Germinal center (tissue), 1 donor: ENCODE results near the gene ZNF221.

Experiments
- DNase-seq: peaks from one replicate; pipeline ENCODE4 v3.0.0; 2012; ENCODE audit warnings: mixed read lengths, low spot score

Gene ZNF221

GRCh38 chr19:43957891-43958290 lies 6.9 kb downstream of the ZNF221 start:
- no peak for DNase-seq

- no peak for DNase-seq
Measured at GRCh38 chr19:43960411-43960810, 9.4 kb downstream of the ZNF221 start.

- no peak for DNase-seq
Measured at GRCh38 chr19:43966079-43966694, 15.2 kb downstream of the ZNF221 start.

GRCh38 chr19:43976732-43977131 lies 25.7 kb downstream of the ZNF221 start:
- DNase-seq: no peak

GRCh38 chr19:43983544-43983911 lies 32.5 kb downstream of the ZNF221 start:
- no peak for DNase-seq

- peak; percentile 61 for DNase-seq
Measured at GRCh38 chr19:43983912-43984686, 33.1 kb downstream of the ZNF221 start, which contains the start of gene ZNF155. ZNF155 (plus strand) TSS chr19:43984188; CDS start chr19:43988544, 4,356 bp downstream.

- DNase-seq: no peak
Measured at GRCh38 chr19:43984687-43985000, 33.6 kb downstream of the ZNF221 start.

GRCh38 chr19:43997631-43998290 lies 46.7 kb downstream of the ZNF221 start:
- no peak for DNase-seq

- peak; percentile 2 for DNase-seq
Measured at GRCh38 chr19:44002212-44002565, 51.2 kb downstream of the ZNF221 start.

- peak; percentile 85 for DNase-seq
Measured at GRCh38 chr19:44002566-44003460, 51.8 kb downstream of the ZNF221 start, which contains the start of gene ZNF230. ZNF230 (plus strand) TSS chr19:44002957; CDS start chr19:44007079, 4,122 bp downstream.

GRCh38 chr19:44003461-44004009 lies 52.5 kb downstream of the ZNF221 start:
- peak; percentile 22 for DNase-seq

GRCh38 chr19:44005973-44006372 lies 54.9 kb downstream of the ZNF221 start:
- DNase-seq: no peak

GRCh38 chr19:44007473-44007872 lies 56.4 kb downstream of the ZNF221 start:
- DNase-seq: no peak

- DNase-seq: no peak
Measured at GRCh38 chr19:44010468-44010867, 59.4 kb downstream of the ZNF221 start.
